GM21447 (cell line): Measurements from ENCODE around the gene HOXB9.

ENCODE experiments used
- ATAC-seq: cut with Tn5 transposase; IDR thresholded peaks from one replicate; pipeline ENCODE4 v1.9.1; 2021; ENCODE audit not compliant: unreplicated experiment

HOXB9 gene

GRCh38 chr17:48639982-48640857 lies 14.1 kb upstream of the HOXB9 start:
- no peak for ATAC-seq

- no peak for ATAC-seq
These were observed 13.0 kb upstream of the HOXB9 start for GRCh38 chr17:48639136-48639535.

DNA sequence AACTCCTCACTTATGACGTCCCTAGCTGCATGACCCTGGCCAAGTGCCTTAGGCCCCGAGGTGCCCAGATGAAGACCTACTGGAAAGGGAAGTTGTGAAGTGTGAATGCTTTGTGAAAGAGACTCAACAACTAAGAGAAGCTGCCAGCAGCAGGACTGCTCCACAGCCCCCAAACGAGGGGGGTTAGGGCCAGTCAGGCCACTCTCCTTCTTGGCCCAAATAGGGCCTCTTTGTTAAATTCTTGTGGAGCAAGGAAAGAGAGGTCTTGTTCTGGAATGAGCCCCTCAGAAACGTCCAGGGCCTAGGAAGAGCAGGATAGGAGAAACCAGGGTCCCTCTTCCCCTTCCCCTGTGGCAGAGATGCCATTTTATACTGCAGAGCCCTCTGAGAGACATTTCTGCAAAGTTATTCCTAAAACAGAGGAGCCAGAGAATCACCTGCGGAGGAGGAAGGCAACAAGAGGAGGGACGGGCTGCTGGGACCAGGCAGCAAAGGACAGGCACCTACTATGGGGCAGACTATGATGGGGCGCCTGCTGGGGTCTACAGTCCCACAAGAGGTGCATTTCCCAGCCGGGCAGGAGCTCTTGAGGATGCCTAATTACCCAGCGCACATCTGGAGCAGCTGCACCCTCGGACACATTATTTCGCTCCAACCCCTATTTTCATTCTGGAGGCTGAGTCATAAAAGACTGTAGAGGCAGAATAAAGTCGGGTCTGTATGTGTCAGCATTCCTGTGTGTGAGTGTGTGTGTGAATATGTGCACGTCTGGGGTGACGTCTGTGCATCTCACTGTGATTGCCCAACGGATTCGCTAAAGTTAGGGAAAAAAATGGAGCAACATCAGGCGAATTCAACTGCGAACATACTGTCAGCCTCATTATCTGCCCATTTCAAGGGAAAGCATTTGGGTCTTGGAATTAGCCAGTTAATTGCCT lies 11.4 kb upstream of the HOXB9 start:
- no peak for ATAC-seq

DNA sequence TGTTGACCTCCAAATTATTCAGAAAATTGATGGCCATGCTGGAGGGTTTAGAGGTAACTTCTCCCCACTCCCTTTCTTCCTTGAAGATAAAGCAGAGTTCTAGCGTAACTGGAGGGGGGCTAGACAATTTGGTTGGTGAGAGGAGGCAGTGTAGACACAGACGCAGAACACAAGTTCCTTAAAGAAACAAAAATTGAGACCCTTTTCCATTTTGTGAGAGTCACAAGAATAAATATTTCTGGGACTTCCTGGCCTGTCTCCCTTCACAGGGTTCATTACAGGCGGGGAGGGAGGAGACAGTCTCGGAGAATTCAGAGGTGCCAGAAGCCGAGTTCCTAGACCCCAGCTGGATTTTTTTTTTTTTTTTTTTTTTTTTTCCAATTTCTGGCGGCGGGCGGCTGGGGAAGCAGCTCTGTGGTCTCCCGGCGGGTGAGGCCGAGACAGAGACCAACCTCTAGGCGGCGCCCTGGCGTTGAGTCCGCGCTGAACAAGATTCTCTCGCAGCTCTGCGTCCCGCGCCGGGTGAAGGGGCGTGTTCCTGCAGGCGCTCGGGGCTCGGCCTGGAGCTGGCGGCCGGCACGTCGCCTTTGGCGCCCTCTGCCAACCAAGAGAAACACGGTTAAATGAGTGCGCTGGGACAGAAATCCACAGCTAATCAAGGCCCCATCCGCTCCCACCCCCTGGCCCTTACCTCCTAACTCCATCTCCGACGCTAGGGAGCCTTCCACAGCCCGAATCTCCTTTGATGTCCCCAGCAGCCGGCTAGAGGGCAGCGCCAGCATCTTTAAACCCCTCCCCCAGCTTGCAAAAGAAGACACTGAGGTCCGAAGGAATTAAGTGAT lies 10.2 kb upstream of the HOXB9 start:
- no peak for ATAC-seq

DNA sequence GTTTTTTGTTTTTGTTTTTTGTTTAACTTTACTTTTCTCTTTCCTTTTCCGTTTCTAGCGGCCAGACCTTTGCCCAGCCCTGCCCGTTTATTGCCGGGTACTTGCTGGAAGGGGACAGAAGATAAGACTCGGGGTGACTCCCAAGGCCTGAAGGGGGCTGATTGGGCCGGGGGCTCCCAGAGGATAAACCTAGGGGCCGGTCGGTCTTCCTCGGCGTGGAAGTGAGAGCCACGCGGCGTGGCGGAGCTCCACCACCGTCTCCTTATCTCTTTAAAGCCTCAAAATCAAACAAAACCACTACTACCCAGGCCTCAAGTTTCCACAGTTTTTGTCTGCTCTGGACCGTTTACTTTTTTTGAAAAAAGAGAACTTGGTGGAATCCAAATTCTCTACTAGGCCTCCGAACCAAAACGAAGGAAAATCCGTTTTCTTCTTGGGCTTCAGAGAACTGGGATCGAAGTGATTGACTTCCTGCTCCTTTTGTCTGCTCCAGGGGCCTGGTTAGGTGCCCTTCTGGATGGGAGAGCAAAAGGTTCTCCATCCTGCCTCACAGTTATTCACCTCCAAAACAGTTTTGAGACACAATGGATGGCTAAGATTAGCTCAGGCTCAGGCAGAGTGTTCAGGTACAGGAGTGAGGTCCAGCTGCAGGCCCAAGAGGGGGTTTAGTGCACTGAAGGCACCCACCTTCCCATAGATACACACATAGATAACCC lies 8.5 kb upstream of the HOXB9 start:
- no peak for ATAC-seq

- ATAC-seq = no peak
These were observed 7.1 kb upstream of the HOXB9 start for GRCh38 chr17:48633266-48633677.

GRCh38 chr17:48632579-48633265 lies 6.6 kb upstream of the HOXB9 start:
- ATAC-seq = no peak

DNA sequence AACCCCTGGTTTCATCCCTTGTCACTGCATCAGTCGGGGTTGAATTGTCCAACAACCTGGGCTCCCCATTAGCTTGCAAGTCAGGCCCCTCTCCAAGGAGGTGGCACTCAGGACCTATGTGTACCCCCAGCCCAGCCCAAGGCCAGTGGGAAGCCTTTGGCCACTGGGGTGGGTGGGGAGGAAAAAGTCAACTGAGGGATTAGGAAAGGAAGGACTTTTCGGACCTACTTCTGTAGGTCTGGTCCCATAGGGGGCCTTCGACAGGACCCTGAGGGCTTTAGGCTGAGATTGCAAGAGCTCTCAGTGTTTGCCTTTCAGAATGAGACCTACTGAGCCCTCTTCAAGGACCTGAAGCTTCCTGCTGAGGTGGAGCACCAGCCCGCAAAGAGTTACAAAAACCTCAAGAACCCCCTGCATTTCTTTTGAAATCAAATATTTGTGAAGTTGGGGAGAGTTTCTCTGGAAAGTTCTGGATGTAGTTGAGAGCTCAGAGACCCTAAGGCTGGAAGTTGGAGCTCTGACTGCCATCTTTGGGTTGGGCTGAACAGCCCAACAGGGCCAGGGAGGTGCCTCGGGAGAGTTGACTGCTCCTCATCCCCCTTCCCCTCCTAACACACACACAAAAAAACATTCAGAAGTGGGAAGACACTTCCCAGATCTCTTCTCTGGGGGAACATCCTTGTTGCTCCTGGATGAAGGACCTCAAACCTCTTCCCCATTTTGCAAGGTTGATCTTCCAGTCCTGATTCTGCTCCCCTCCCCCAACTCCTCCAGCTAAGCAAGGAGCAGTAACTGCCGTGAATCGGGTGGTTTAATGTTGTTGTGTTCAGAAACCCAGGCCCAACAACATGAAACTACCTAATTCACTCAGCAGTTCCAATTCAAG lies 5.8 kb upstream of the HOXB9 start:
- no peak for ATAC-seq

DNA sequence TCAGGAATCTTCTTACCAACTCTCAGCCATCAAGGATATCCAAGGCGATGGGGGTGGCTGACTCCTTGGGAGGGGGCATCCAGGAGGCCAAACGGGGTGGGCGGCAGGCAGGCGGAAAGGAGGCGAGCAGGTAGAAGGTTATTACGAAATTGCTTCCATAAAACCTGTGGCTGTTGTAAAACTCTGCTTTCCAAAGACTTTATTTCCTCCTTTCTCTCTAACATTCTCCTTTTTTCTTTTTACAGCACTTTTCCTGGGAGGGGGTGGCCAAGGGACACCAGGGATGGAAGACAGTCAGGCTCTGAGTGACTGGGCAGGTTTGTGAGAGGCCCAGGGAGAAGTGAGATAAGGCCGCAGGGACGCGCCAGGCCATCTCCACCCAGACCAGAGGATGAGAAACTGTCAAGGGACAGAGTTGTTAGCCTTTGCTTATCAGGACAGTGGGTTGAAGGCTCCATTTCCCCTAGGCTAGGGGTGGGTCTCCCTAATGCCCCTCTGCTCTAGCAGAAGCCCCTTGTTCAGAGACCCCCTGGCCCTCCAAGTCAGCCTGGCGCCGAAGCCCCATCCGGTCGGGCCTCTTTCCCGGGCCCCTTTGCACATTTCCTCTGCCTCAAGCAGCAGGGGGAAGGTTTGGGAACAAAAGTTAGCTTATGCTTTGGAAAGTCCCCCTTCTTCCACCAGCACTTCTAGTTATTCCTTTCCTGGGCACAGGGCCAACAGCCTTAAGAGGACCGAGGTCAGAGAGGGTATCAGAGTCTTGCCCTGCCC lies 5.0 kb upstream of the HOXB9 start:
- no peak for ATAC-seq

DNA sequence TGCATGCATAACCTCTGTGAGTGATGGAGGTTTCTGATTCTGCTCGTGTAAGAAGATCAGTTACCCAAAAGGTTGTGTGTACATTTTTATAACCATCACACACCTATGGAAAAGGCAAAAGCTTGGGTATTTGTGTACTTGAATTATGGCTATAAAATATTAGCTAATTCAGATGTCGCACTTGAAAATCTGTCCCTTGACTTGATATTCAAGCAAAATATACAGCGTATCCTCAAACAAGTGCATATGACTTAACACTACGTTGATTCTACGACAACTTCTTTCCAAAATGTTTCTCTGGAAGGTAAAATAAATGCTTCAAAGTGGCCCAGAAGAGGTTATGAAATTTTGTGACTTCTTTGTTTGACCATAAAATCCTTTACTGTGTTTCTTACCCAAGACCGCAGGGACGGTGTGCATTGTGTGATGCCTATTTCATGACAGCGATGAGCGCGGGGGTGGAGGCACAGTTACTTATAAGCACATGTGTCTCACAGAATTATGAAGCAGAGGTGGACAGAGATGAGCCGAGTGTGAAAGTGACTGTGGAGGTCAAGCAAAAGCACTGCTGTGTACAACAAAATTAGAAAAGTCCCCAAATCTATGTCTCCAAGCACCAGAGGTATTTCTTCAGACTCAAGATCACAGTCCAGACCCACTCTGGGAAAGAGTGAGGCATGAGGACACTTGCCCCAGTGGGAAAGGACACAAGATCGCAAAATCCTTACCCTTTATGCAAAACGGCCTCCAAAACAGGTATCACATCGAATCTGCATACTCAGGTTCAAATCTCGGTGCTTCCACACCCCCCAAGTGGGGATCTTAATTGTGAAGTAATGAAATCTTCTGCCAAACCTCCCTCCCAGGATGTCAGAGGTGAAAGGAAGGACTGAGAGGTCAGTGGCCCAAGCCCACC lies 4.1 kb upstream of the HOXB9 start:
- ATAC-seq = no peak

DNA sequence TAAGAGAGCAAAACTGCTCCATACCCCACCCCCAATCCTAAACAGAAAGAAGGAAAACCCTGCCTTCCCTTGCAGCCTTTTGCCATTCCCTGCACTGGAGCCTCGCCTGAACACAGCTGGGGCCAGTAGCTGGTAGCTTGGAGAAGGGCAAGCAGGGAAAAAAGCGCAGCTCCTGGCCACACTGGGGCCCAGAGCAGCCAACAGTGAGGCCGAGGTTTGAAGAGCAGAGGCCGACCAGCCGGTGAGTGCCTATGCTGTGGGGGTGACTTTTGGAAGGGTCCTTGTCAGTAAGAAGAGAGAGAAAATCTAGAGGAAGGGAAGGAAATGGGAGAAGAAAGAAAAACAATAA lies 3.2 kb upstream of the HOXB9 start:
- ATAC-seq = no peak

GRCh38 chr17:48628649-48629410 lies 2.7 kb upstream of the HOXB9 start:
- ATAC-seq = no peak

- ATAC-seq = no peak
These were observed 1.7 kb upstream of the HOXB9 start for GRCh38 chr17:48627623-48628521.

- ATAC-seq = no peak
These were observed 1.0 kb upstream of the HOXB9 start for GRCh38 chr17:48627118-48627597.
